Activated CD4-positive, alpha-beta memory T cell treated with anti-CD3 and anti-CD28 coated beads for 36 hours (primary cell): ENCODE measurements around the gene SOBP. TPM values are rescaled to one million over a fixed set of nuclear protein-coding genes. Genes with fewer than 3 reads are reported as not detected.
A peak's percentile ranks its signal among the peaks of the same experiment; 100 is the strongest.

Experiments
- CTCF ChIA-PET: fragments of 350-600 bp; sonication (Branson Sonifier 250); formaldehyde crosslinking; loops from one replicate; lab custom pipeline; 2021; ENCODE audit warnings: antibody characterized with exemption, inconsistent platforms; lab: Charles Lee
- POLR2A ChIA-PET: fragments of 350-600 bp; sonication (Branson Sonifier 250); formaldehyde crosslinking; loops from one replicate; lab custom pipeline; 2021; ENCODE audit warnings: antibody characterized with exemption; lab: Charles Lee
- DNase-seq: peaks from one replicate; pipeline ENCODE4 v3.0.0-alpha.2; 2020
- H3K27ac Mint-ChIP-seq: one replicate; pipeline ENCODE4 v1.8.0; 2021; ENCODE audit warnings: mixed read lengths
- H3K27me3 Mint-ChIP-seq: one replicate; pipeline ENCODE4 v1.8.0; 2021; ENCODE audit warnings: mixed read lengths
- H3K36me3 Mint-ChIP-seq: one replicate; pipeline ENCODE4 v1.8.0; 2021; ENCODE audit warnings: mixed read lengths
- H3K4me1 Mint-ChIP-seq: one replicate; pipeline ENCODE4 v1.8.0; 2021; ENCODE audit warnings: low read depth, mixed read lengths
- H3K4me3 Mint-ChIP-seq: one replicate; pipeline ENCODE4 v1.8.0; 2021; ENCODE audit warnings: mild to moderate bottlenecking, mixed read lengths
- H3K9me3 Mint-ChIP-seq: one replicate; pipeline ENCODE4 v1.8.0; 2021; ENCODE audit warnings: mixed read lengths
- intact Hi-C: fragments of 100-400 bp; cut with micrococcal nuclease; formaldehyde crosslinking; loops from one replicate; pipeline ENCODE4 v1.15.1; 2023
- total RNA-seq, 2 experiments: library from RNA; stranded (reverse); gene quantifications; one replicate each; pipeline ENCODE4 v1.2.3, GENCODE V29; 2021

Gene SOBP
- total RNA-seq, 2 experiments from 2014 or later, result 0.24 to 0.29 TPM

GRCh38 chr6:107665382-107665781 lies 175.5 kb downstream of the SOBP start:
- intact Hi-C loops, result no loop called here
- Mint-ChIP-seq H3K27ac (no peak overlapping the region), H3K27me3 (peaks cover 1% of the 10 kb centered on the region), H3K36me3 (no peaks in the 10 kb centered on the region), H3K4me3 (no peak overlapping the region), H3K4me1 (peaks cover 10% of the 10 kb centered on the region), H3K9me3 (no peaks in the 10 kb centered on the region)
- POLR2A ChIA-PET, result no interaction called here
- CTCF ChIA-PET, result no interaction called here
- no peak for DNase-seq

GRCh38 chr6:107666084-107666980 lies 176.4 kb downstream of the SOBP start:
- H3K27ac Mint-ChIP-seq, result no peak overlapping the region
- H3K36me3 Mint-ChIP-seq, result no peaks in the 10 kb centered on the region
- DNase-seq, result no peak
- intact Hi-C loops, result no loop called here
- H3K27me3 Mint-ChIP-seq, result peaks cover 1% of the 10 kb centered on the region
- no peak overlapping the region for H3K4me3 Mint-ChIP-seq
- peaks cover 15% of the 10 kb centered on the region for H3K4me1 Mint-ChIP-seq
- H3K9me3 Mint-ChIP-seq, result no peaks in the 10 kb centered on the region
- CTCF ChIA-PET, result no interaction called here
- POLR2A ChIA-PET, result no interaction called here

GRCh38 chr6:107666981-107667601 lies 177.2 kb downstream of the SOBP start:
- H3K27me3 Mint-ChIP-seq, result peaks cover 1% of the 10 kb centered on the region
- H3K9me3 Mint-ChIP-seq, result no peaks in the 10 kb centered on the region
- ChIA-PET CTCF (no interaction called here), POLR2A (no interaction called here)
- intact Hi-C loops, result no loop called here
- no peak overlapping the region for H3K27ac Mint-ChIP-seq
- H3K4me3 Mint-ChIP-seq, result no peak overlapping the region
- DNase-seq, result no peak
- H3K36me3 Mint-ChIP-seq, result no peaks in the 10 kb centered on the region
- H3K4me1 Mint-ChIP-seq, result peaks cover 15% of the 10 kb centered on the region

- intact Hi-C loops, result no loop called here
- peaks cover 1% of the 10 kb centered on the region for H3K27me3 Mint-ChIP-seq
- peaks cover 15% of the 10 kb centered on the region for H3K4me1 Mint-ChIP-seq
- H3K4me3 Mint-ChIP-seq, result no peak overlapping the region
- no peaks in the 10 kb centered on the region for H3K9me3 Mint-ChIP-seq
- POLR2A ChIA-PET, result no interaction called here
- no peak for DNase-seq
- CTCF ChIA-PET, result no interaction called here
- H3K27ac Mint-ChIP-seq, result no peak overlapping the region
- H3K36me3 Mint-ChIP-seq, result no peaks in the 10 kb centered on the region
These were observed 177.9 kb downstream of the SOBP start for GRCh38 chr6:107667790-107668189.

- POLR2A ChIA-PET, result interaction anchor here (0.5 to 0.6 kb wide), 2 partner anchors 57 to 1111 kb away, joined by 3 read pairs; no protein-coding TSS in a partner anchor
- no peaks in the 10 kb centered on the region for H3K36me3 Mint-ChIP-seq
- peaks cover 15% of the 10 kb centered on the region for H3K4me1 Mint-ChIP-seq
- H3K4me3 Mint-ChIP-seq, result no peak overlapping the region
- H3K27ac Mint-ChIP-seq, result no peak overlapping the region
- intact Hi-C loops, result no loop called here
- no peaks in the 10 kb centered on the region for H3K27me3 Mint-ChIP-seq
- CTCF ChIA-PET, result no interaction called here
- DNase-seq, result peak; percentile 70
- H3K9me3 Mint-ChIP-seq, result no peaks in the 10 kb centered on the region
These were observed 179.0 kb downstream of the SOBP start for GRCh38 chr6:107668743-107669474.

GRCh38 chr6:107670792-107671199 lies 180.9 kb downstream of the SOBP start:
- Mint-ChIP-seq H3K36me3 (no peaks in the 10 kb centered on the region), H3K4me3 (no peak overlapping the region), H3K27ac (no peak overlapping the region), H3K27me3 (no peaks in the 10 kb centered on the region), H3K9me3 (no peaks in the 10 kb centered on the region), H3K4me1 (peaks cover 20% of the 10 kb centered on the region)
- intact Hi-C loops, result loop anchor here (10.0 kb wide), 2 partner anchors 356 to 536 kb away; no protein-coding TSS in a partner anchor
- ChIA-PET POLR2A (no interaction called here), CTCF (interaction anchor here (0.7 to 1.7 kb wide), 4 partner anchors 13 to 196 kb away, joined by 3 to 7 read pairs (median 4); no protein-coding TSS in a partner anchor)
- DNase-seq, result peak; percentile 28

- POLR2A ChIA-PET, result no interaction called here
- intact Hi-C loops, result loop anchor here (10.0 kb wide), 2 partner anchors 358 to 538 kb away; no protein-coding TSS in a partner anchor
- Mint-ChIP-seq H3K27ac (no peak overlapping the region), H3K4me1 (peaks cover 23% of the 10 kb centered on the region), H3K4me3 (no peak overlapping the region), H3K36me3 (no peaks in the 10 kb centered on the region), H3K27me3 (no peaks in the 10 kb centered on the region), H3K9me3 (no peaks in the 10 kb centered on the region)
- DNase-seq, result no peak
- CTCF ChIA-PET, result interaction anchor here (0.7 to 5.3 kb wide), 3 partner anchors 40 to 855 kb away, joined by 3 to 99 read pairs (median 4); no protein-coding TSS in a partner anchor
These were observed 183.2 kb downstream of the SOBP start for GRCh38 chr6:107673076-107673494.

- ChIA-PET CTCF (interaction anchor here (0.7 to 5.3 kb wide), 20 partner anchors 15 to 849 kb away, joined by 3 to 99 read pairs (median 3); no protein-coding TSS in a partner anchor), POLR2A (no interaction called here)
- no peaks in the 10 kb centered on the region for H3K9me3 Mint-ChIP-seq
- H3K36me3 Mint-ChIP-seq, result no peaks in the 10 kb centered on the region
- DNase-seq, result peak; percentile 91
- intact Hi-C loops, result loop anchor here (1.0 to 10.0 kb wide), 9 partner anchors 30 to 540 kb away; partner anchors contain the start of gene SEC63
- H3K4me1 Mint-ChIP-seq, result peaks cover 12% of the 10 kb centered on the region
- no peaks in the 10 kb centered on the region for H3K27me3 Mint-ChIP-seq
- H3K27ac Mint-ChIP-seq, result peak overlapping the region; percentile 69
- H3K4me3 Mint-ChIP-seq, result peak overlapping the region; percentile 57
These were observed 185.2 kb downstream of the SOBP start for GRCh38 chr6:107674995-107675738.

- H3K27ac Mint-ChIP-seq, result no peak overlapping the region
- POLR2A ChIA-PET, result no interaction called here
- CTCF ChIA-PET, result interaction anchor here (0.7 to 5.3 kb wide), 19 partner anchors 14 to 848 kb away, joined by 3 to 99 read pairs (median 3); no protein-coding TSS in a partner anchor
- no peaks in the 10 kb centered on the region for H3K9me3 Mint-ChIP-seq
- H3K36me3 Mint-ChIP-seq, result no peaks in the 10 kb centered on the region
- peaks cover 7% of the 10 kb centered on the region for H3K4me1 Mint-ChIP-seq
- no peak overlapping the region for H3K4me3 Mint-ChIP-seq
- intact Hi-C loops, result loop anchor here (5.0 to 10.0 kb wide), 3 partner anchors 281 to 541 kb away; partner anchors contain the start of gene SEC63
- no peaks in the 10 kb centered on the region for H3K27me3 Mint-ChIP-seq
- DNase-seq, result no peak
These were observed 186.1 kb downstream of the SOBP start for GRCh38 chr6:107676042-107676441.

- Mint-ChIP-seq H3K36me3 (no peaks in the 10 kb centered on the region), H3K27me3 (peaks cover under 1% of the 10 kb centered on the region), H3K4me1 (peaks cover 7% of the 10 kb centered on the region), H3K27ac (no peak overlapping the region), H3K9me3 (no peaks in the 10 kb centered on the region), H3K4me3 (no peak overlapping the region)
- POLR2A ChIA-PET, result no interaction called here
- CTCF ChIA-PET, result interaction anchor here (0.8 to 5.3 kb wide), 6 partner anchors 9 to 359 kb away, joined by 3 to 99 read pairs (median 4); no protein-coding TSS in a partner anchor
- intact Hi-C loops, result loop anchor here (5.0 to 10.0 kb wide), 3 partner anchors 280 to 543 kb away; partner anchors contain the start of gene SEC63
- no peak for DNase-seq
These were observed 187.5 kb downstream of the SOBP start for GRCh38 chr6:107677399-107677798.

GRCh38 chr6:107679457-107679856 lies 189.5 kb downstream of the SOBP start:
- peaks cover 7% of the 10 kb centered on the region for H3K4me1 Mint-ChIP-seq
- POLR2A ChIA-PET, result no interaction called here

More at GRCh38 chr6:107679457-107679856, 189.5 kb downstream of the SOBP start:
- H3K4me3 Mint-ChIP-seq, result no peak overlapping the region
- H3K27ac Mint-ChIP-seq, result no peak overlapping the region
- CTCF ChIA-PET, result interaction anchor here (0.8 to 3.5 kb wide), 7 partner anchors 25 to 188 kb away, joined by 3 to 30 read pairs (median 3); no protein-coding TSS in a partner anchor
- peaks cover 3% of the 10 kb centered on the region for H3K27me3 Mint-ChIP-seq
- peaks cover 3% of the 10 kb centered on the region for H3K9me3 Mint-ChIP-seq
- DNase-seq, result no peak
- H3K36me3 Mint-ChIP-seq, result no peaks in the 10 kb centered on the region
- intact Hi-C loops, result loop anchor here (5.0 to 10.0 kb wide), 3 partner anchors 278 to 545 kb away; partner anchors contain the start of gene SEC63
